HepG2 (cell line): ENCODE data around the gene PBX1.

Experiments
- CCAR2 ChIP-seq: fragments of 200-400 bp; formaldehyde crosslinking; optimal IDR thresholded peaks from 2 replicates; pipeline ENCODE3; 2018; ENCODE audit warnings: low read depth, mild to moderate bottlenecking, low read length, moderate library complexity
- NFE2 ChIP-seq: sonication (generic); formaldehyde crosslinking; IDR thresholded peaks from 2 replicates; pipeline ENCODE4 v1.4.0; 2020; ENCODE audit warnings: missing genetic modification reagents
- RFX3 ChIP-seq: IDR thresholded peaks from 2 replicates; pipeline ENCODE4 v1.6.1; 2016; ENCODE audit warnings: missing biosample characterization, missing genetic modification reagents
- TERF1 ChIP-seq: sonication (generic); formaldehyde crosslinking; IDR thresholded peaks from 2 replicates; pipeline ENCODE4 v1.8.0; 2022; ENCODE audit warnings: mild to moderate bottlenecking, missing genetic modification reagents, moderate library complexity
- ZNF501 ChIP-seq: sonication (generic); formaldehyde crosslinking; IDR thresholded peaks from 2 replicates; pipeline ENCODE4 v1.5.1; 2020; ENCODE audit warnings: mild to moderate bottlenecking, moderate library complexity, missing genetic modification reagents
- ZNF660 ChIP-seq: sonication (generic); formaldehyde crosslinking; IDR thresholded peaks from 2 replicates; pipeline ENCODE4 v1.5.1; 2020; ENCODE audit warnings: mild to moderate bottlenecking, low read depth, missing genetic modification reagents, borderline replicate concordance
- TF ChIP-seq, protein P1 (sequence below): fragments of 450-650 bp; IDR thresholded peaks from 2 replicates; pipeline ENCODE4 v1.6.1; 2016

DNA sequence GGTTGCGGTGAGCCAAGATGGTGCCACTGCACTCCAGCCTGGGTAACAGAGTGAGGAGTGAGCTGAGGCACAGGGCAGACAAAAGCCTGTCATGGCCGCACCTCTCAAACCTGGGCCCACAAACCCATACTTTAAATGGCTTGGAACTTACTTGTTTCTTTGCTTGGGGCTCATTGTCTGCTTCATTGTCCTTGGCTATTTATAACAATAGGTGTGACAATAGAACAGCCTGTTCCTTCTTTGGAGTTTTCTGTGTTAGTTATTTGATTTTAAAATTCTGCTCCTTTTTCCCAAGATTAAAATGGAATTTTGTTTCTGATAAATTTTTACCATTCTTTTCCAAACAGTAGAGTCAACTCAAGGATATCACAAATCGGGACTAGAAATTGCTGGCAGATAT, 94.7 kb downstream of the PBX1 start:
- TF ChIP-seq, protein P1, sequence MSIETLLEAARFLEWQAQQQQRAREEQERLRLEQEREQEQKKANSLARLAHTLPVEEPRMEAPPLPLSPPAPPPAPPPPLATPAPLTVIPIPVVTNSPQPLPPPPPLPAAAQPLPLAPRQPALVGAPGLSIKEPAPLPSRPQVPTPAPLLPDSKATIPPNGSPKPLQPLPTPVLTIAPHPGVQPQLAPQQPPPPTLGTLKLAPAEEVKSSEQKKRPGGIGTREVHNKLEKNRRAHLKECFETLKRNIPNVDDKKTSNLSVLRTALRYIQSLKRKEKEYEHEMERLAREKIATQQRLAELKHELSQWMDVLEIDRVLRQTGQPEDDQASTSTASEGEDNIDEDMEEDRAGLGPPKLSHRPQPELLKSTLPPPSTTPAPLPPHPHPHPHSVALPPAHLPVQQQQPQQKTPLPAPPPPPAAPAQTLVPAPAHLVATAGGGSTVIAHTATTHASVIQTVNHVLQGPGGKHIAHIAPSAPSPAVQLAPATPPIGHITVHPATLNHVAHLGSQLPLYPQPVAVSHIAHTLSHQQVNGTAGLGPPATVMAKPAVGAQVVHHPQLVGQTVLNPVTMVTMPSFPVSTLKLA: no peak
- TF ChIP-seq NFE2 (CRISPR knock-in tag): no peak
- no peak for TF ChIP-seq CCAR2
- no peak for TF ChIP-seq ZNF501 (CRISPR knock-in tag)
- TF ChIP-seq RFX3: no peak
- TF ChIP-seq ZNF660: no peak
- no peak for TF ChIP-seq TERF1 (CRISPR knock-in tag)
